Stimulated activated CD8-positive, alpha-beta memory T cell treated with anti-CD3 and anti-CD28 coated beads, Interleukin-15, amount 100 ng/mL, for 48 hours (primary cell): ENCODE data around the gene ATP1B1.
"Not testable (repeated sequence)": the region's sequence is repeated elsewhere in the genome, so short reads cannot be mapped to it uniquely, and the experiment has no call there.

Experiments used
- DNase-seq, 2 donors: peaks; one replicate each; pipeline ENCODE4 v3.0.0-alpha.2; 2020; ENCODE audit warnings: low read depth in 2 of 2

Gene ATP1B1

GRCh38 chr1:169115891-169116585, 9.5 kb downstream of the ATP1B1 start:
- DNase-seq, result no peak

DNA sequence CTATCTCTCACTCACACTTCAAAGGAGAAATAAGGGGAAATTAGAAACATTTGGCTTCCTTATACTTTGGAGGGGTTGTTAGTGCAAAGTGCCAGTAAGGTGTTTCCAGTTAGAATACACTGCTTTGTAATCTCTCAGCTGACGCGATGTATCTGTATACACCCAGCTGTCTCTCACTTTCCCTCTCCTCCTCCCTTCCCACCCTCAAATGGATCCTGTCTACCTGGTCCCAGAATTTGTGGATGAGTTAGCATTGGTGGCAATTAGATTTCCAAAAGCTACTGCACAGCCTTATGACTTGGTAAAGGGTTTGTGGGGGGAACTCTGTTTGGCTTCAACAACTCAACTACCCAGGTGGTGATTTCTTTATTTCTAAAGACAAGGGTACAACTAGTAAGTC, 10.5 kb downstream of the ATP1B1 start:
- DNase-seq, result no peak

DNA sequence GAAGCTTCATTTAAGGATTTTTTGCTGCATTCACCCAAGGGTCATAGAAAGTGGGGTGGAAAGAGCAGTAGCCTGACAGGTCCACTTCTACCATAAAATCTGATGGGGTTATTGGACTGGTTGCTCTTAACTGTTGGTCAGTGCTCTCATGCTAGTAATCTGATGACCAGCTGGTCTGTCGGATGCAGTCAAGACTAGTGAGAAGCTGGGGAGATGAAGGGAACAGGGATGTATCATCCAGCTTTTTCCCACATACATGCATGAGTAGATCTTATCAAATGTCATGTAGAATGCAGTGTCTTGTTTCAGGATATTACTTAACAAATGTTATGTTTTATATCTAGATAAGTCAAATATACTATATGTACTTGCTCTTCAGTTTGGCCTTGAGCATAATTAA, 11.1 kb downstream of the ATP1B1 start:
- DNase-seq, result no peak

GRCh38 chr1:169118227-169118626, 11.7 kb downstream of the ATP1B1 start:
- DNase-seq, result no peak

DNA sequence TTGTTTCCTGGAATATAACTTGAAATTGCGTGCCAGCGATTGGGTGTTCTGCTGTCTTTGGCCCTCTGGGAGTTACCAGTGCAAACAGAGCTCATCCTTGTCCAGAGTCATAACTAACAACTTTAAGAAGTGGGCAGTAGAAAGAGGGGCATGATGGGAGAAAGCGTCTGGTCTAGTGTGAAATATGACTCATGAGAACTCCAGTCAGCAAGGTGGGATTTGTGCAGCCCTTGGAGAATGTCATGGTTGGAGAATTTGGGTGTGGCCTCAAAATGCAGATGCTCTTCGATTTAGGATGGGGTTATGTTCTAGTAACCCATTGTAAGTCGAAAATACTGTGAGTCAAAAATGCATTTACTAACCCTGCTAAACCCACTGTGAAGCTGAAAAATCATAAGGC, 12.9 kb downstream of the ATP1B1 start:
- DNase-seq, result no peak

DNA sequence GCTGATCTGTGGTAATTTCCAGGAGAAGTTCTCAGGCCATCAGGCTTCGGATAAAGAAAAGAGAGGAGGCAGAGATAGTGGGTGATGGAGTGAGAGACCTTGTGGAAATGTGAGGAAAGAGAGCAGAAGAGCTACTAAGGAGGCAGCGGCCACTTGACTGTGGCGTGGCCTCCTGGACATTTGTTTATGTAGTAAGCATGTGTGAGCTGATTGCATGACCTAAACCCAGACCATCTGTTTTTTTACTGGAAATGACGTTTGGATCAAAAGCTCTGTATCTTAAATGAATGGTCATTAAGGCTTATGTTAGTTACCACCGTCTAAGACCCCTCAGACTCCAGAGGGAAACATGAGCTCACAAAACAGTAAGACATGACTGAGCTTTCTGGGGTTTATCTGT, 13.6 kb downstream of the ATP1B1 start:
- DNase-seq, result no peak

- no peak for DNase-seq
These were observed 14.8 kb downstream of the ATP1B1 start for GRCh38 chr1:169121146-169121923.

DNA sequence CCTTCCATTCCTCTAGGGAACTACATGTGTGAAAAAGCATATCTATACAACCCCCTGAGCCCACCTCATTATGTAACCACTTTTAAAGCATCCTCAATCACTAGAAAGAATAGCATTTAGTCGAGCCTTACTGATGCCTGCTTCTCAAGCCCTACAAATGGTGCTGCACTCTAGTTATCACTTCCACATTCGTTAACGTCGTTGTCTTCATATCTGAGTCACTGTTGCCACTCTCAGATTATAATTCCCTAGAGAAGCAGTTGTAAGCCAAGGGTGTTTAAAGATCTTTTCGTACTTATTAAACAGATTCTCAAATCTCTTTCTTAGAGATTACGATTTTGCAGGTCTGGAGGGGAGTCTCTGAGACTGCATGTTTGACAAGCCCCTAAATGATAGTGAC, 16.5 kb downstream of the ATP1B1 start:
- DNase-seq, result no peak

DNA sequence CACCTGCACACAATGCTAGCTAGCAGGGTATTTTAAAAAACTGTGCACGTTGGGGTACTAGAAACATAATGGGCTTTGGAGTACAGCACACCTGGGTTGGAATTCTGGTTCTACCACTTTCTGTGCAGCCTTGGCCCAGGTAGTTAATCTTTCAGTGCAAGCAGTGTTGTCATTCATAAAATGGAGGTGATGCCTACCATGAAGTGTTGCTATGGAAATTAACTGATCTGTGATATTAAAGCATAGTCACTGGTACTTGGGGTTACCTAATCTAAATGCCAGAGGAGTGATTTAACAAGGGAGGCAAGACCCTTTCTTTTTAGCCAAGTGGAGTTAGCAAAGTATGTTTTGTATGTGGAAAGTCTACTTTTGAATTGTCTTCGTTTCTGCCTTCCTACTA, 18.0 kb downstream of the ATP1B1 start:
- no peak for DNase-seq

GRCh38 chr1:169125597-169125996, 19.1 kb downstream of the ATP1B1 start:
- not testable (repeated sequence) for DNase-seq

GRCh38 chr1:169126335-169126734, 19.8 kb downstream of the ATP1B1 start:
- no peak for DNase-seq

GRCh38 chr1:169127305-169127704, 20.8 kb downstream of the ATP1B1 start:
- DNase-seq, result no peak

DNA sequence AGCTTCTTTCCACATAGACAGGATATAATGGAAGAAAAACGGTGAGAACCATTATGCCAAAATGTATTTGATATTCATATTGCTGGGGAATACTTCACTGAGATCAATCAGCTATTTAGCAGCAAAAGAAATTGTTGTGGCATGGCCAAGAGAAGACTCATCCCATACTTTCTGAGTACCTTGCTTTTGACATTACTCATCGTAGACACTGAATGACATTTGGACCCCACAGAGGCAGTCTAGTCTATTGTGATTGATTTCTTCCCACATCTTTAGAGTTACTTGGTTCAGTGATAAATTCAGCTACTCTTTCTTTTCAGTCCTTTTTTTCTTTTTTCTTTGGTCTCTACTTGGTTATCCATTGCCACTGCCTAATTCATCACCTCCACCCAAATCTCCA, 22.1 kb downstream of the ATP1B1 start:
- no peak for DNase-seq

DNA sequence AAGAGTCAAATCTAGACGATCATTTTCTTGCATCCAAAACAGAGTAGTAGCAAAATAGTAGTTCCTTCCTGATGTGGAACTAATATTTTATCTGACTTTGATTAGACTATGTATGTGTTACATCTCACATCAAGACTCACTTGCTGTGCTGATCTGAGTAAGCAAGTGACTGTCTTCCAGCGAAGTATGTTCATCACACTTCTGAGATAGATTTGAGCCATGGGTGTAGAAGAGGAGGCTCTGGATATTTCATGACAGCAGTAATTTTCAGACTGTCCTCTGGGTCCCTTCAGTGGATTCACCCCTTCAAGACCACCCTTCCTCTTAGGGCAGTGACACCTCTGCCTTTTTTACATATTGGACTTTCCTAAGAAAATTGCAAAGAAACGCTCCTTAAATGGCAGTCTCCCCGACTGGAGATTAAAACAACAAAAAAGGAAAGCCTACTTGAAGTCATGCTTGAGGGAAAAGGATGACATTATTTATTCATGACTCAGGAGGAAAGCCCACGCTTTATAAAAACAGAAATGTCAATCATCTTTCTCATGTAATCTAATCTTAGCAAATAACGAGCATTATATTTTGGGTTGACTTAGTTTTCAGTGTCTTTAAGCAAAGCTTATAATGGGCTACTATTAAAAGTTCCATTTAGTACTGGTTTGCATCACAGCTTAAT, 22.8 kb downstream of the ATP1B1 start:
- no peak for DNase-seq

DNA sequence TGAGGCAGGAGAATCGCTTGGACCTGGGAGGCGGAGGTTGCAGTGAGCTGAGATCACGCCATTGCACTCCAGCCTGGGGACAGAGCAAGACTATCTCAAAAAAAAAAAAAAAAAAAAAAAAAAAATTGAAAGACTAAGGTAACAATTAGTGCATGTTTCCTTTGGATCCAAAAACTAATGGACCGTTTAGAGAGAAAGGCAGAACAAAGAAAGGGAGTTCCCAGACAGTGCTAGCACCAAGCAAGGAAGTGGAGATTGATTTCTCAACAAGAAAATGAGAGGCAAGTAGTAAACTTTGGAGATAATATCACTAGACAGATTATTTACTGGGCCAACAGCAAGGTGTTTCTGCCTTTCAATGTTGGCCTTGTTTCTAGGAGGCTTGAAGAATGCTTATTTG, 24.2 kb downstream of the ATP1B1 start:
- no peak for DNase-seq

- DNase-seq, result no peak
These were observed 26.2 kb downstream of the ATP1B1 start for GRCh38 chr1:169132512-169133227.

DNA sequence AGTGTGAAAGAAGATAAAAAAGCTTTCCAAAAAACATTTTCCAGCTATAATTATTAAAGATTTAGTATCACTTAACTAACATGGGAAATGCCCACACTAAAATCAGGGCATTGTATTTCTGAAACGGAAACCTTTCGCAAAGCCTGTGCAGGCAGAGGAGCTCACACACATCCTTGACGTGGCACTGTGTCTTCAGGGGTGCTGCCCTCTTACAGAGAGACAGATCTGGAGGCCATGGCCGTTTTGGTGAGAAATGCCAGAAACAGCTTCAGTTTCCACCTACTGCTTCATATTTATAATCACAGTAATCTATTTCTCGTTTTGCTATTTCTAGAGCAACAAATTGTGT, 26.7 kb downstream of the ATP1B1 start:
- DNase-seq, result no peak

- DNase-seq, result no peak
These were observed 27.5 kb downstream of the ATP1B1 start for GRCh38 chr1:169133801-169134502.

GRCh38 chr1:169137357-169137756, 30.9 kb downstream of the ATP1B1 start:
- no peak for DNase-seq

GRCh38 chr1:169138866-169139670, 32.6 kb downstream of the ATP1B1 start:
- no peak for DNase-seq

DNA sequence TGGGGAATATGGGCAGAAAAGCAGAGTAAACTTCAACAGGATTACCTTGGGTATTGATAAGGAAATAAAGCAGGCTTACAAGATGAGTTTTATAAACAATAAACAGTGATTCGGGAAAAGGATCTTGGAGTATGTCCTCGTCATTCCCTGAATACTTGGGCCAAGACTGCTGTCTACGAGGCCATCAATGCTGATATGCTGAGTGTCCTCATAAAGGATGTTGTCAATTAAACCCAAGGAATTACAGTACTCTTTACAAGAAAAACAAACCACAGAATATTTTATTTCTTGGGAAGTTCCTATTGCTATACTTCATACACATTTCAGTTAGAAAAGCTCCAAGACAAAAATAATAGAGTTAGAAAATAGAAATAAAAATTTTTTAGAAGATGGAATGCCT, 34.9 kb downstream of the ATP1B1 start:
- DNase-seq, result no peak
